Globus pallidus (tissue), 1 donor: ENCODE measurements around the gene GRIN1.
A peak's percentile ranks its signal among the peaks of the same experiment; 100 is the strongest.

Experiments used
- DNase-seq: peaks from one replicate; pipeline ENCODE4 v3.0.0-alpha.2; 2015; ENCODE audit warnings: low spot score

GRIN1 gene

GRCh38 chr9:137178939-137179630 lies 40.1 kb downstream of the GRIN1 start:
- no peak for DNase-seq

GRCh38 chr9:137179761-137180160 lies 40.8 kb downstream of the GRIN1 start:
- no peak for DNase-seq

GRCh38 chr9:137180491-137180890 lies 41.5 kb downstream of the GRIN1 start:
- no peak for DNase-seq

GRCh38 chr9:137181680-137182079 lies 42.7 kb downstream of the GRIN1 start:
- no peak for DNase-seq

GRCh38 chr9:137182836-137183235 lies 43.9 kb downstream of the GRIN1 start:
- DNase-seq = no peak

- no peak for DNase-seq
Measured at GRCh38 chr9:137183980-137184595, 45.1 kb downstream of the GRIN1 start.

- no peak for DNase-seq
Measured at GRCh38 chr9:137184881-137185660, 46.1 kb downstream of the GRIN1 start.

GRCh38 chr9:137185921-137186320 lies 47.0 kb downstream of the GRIN1 start:
- DNase-seq = no peak

- no peak for DNase-seq
Measured at GRCh38 chr9:137186385-137186784, 47.4 kb downstream of the GRIN1 start.

GRCh38 chr9:137187386-137187785 lies 48.4 kb downstream of the GRIN1 start:
- no peak for DNase-seq

- DNase-seq = no peak
Measured at GRCh38 chr9:137188086-137188489, 49.1 kb downstream of the GRIN1 start.

- peak; percentile 93 for DNase-seq
Measured at GRCh38 chr9:137188490-137189296, 49.7 kb downstream of the GRIN1 start, which contains the start of the genes ANAPC2 and SSNA1. TSS of gene ANAPC2 (minus strand) at chr9:137188560. CDS start at chr9:137188532, 28 bp downstream. TSS of gene SSNA1 (plus strand) at chr9:137188676. CDS start at chr9:137188727, 51 bp downstream.

- DNase-seq = no peak
Measured at GRCh38 chr9:137189297-137190295, 50.6 kb downstream of the GRIN1 start.

GRCh38 chr9:137190315-137190856 lies 51.4 kb downstream of the GRIN1 start:
- DNase-seq = no peak

GRCh38 chr9:137191245-137191644 lies 52.3 kb downstream of the GRIN1 start:
- DNase-seq = no peak

GRCh38 chr9:137191691-137192447 lies 52.9 kb downstream of the GRIN1 start:
- DNase-seq = peak; percentile 93

GRCh38 chr9:137192448-137192780 lies 53.5 kb downstream of the GRIN1 start:
- no peak for DNase-seq

GRCh38 chr9:137192859-137193258 lies 53.9 kb downstream of the GRIN1 start:
- no peak for DNase-seq

- no peak for DNase-seq
Measured at GRCh38 chr9:137193771-137194170, 54.8 kb downstream of the GRIN1 start.

- DNase-seq = peak; percentile 94
Measured at GRCh38 chr9:137194388-137194787, 55.4 kb downstream of the GRIN1 start.
